ENCODE data around the gene NOS1AP. TPM values are rescaled to one million over a fixed set of nuclear protein-coding genes. Genes with fewer than 3 reads are reported as not detected.

NOS1AP gene
- total RNA-seq, 1 experiment from 2014 or later, result 0.17 TPM

DNA sequence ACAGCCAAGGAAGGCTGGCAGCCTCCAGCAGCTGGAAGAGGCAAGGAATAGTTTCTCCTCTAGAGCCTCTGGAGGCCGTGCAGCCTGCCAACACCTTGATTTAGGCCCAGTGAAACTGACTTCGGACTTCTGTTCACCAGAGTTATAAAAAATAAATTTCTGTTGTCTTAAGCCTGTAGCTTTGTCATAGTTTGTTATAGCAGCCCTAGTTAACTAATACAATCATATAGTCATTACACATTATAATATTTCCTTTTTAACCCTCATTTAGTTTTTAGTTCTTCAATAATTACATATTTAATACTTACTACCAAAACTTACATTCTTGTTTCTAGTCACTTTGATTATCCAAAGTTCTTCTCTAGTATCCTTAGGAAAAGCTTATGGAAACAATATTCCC is 20.3 kb downstream of the NOS1AP start:
- no peak for DNase-seq (ENCODE audit: low spot score)

DNA sequence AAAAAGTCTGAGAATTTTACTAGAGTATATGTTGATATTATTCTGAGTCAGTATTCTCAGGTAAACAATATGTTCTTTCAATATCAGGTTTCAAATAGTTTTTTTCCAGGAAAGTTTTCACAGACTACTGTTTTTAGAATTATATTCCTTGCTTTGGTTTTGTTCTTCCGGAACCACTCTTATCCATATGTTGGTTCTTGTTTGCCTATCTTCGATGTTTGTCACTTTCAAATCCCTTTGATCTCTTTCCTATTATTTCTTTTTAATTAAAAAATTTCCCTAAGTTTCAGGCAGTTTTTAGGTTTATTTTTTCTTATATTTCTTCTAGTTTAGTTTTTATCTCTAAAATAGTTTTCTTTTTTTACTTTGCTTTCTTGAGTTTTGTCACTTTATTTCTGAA is 20.9 kb downstream of the NOS1AP start:
- no peak for DNase-seq (ENCODE audit: low spot score)

DNA sequence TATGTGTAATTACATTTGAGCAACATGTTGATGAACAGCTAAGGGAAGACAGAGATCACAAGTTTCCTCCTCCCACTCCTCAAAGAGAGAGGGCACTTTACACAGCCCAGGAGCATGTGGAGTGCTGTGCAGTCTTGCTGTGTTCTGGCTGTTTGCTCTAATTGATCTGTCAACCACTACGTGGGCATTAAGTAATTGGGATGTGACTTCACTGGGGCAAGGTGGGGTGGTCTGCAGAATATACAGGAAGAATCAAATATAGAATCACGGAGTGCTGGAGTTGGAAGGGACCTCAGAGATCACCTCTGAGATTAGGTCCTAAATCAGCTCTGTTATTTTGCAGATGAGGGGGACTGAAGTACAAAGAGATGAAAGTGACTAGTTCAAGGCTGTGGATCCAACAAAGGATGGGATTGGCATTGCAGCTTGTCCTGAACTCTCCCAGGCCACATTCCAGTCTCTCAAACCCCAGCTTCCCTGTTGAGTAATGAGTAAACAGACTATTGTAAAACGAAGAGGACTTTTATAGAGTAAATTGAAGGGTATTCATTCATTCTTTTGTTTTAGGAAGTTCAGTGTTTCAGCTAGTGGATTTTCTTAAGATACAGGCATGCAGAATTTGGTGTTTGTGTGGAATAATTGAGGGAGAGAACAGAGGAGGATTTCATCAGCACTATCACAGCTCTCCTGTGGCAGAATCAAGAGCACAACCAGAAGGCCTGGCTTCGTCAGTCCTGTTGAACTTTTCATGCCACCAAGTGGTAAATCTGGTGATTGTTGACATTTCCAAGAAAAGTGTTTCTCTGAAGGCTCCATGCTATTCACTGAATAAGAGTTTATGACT is 22.4 kb downstream of the NOS1AP start:
- DNase-seq (ENCODE audit: low spot score), result peak; percentile 42

DNA sequence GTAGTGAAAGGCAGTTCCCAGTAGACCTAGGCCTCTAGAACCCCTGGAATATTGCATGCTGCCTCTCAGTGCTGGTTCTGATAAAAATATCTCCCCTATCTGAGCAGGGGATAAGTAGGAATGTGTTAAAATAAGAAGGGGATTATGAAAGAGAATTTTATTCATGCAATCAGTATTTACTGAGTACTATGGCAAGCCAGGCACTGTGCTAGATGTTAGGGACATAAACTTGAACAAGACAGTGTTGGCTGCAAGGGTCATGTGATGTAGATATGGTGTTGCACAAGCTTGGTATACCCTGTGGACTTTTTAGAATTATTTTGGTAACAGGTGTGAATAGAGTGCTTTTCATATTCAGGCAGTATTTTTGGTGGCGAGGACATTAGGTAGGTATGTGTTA is 23.6 kb downstream of the NOS1AP start:
- no peak for DNase-seq (ENCODE audit: low spot score)

DNA sequence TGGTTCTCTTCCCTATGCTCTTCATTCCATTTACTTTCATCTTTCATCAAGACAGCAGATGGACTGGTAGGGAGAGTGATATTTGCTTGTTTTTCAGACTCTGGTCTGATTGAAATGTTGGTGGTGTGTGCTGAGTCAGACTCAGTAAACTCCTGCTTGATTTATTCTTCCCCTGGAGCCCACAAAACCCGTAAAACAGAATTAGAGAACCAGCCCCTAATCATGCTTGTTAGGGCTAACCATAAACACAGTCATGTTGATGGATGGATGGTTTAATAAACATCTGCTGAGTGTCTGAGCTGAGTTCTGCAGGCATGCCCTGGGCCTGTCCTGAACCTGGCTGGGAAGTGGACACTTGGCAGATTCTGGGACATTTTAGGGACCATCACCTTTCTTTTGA is 24.8 kb downstream of the NOS1AP start:
- DNase-seq (ENCODE audit: low spot score), result peak; percentile 75

DNA sequence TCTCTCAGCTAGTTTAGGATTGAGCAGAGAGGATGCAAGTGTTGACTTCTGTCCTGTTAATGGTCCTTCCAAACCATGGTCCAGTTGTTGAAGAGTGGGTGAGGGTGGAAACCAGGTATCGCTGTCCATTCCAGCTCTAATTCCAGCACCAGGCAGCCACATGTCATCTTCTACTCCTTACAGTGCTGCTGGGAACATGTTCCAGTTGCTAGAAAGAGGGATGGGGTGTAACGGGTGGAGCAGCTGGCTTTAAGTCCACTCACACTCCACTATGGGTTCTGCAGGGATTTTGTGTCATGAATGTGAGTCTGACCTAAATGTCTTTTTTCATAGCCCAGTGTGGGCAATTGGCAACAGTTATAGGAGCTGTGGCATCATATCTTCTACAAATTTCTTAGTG is 25.2 kb downstream of the NOS1AP start:
- DNase-seq (ENCODE audit: low spot score), result no peak

DNA sequence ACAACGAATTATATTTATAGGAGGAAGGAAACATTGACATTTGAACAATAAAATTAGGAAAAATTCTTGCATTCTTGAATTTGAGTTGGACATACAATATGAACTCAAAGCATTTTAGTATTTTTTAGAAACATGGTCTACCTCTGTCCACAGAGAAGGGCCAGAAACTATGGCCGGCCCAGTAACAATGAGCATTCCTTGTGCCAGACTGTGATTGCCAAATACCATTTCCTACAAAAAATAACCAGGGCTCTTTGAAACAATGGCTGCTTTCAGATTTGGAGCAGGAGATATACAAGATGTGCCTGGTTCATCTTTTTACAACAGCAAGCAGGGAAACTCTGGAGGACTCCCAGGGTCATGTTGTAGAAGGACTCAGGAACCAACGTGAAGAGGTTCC is 38.4 kb downstream of the NOS1AP start:
- no peak for DNase-seq (ENCODE audit: low spot score)

DNA sequence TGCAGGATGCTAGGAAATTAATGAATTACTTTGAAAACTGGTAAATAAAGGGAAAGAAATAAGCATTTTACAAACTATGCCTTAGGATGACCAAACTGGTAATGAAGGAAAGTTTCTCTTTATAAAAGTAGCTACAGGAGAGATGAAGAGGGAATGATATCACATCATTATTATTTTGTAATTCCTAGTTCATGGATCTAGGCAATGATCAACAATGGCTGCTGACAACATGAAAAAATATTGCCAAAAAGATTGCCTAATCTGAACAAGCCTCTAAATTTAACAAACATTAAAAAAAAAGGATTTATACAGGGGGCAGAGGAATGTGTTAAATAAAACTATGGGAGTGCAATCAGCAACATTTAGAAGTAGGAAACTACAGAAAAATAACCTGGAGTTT is 38.9 kb downstream of the NOS1AP start:
- DNase-seq (ENCODE audit: low spot score), result no peak

DNA sequence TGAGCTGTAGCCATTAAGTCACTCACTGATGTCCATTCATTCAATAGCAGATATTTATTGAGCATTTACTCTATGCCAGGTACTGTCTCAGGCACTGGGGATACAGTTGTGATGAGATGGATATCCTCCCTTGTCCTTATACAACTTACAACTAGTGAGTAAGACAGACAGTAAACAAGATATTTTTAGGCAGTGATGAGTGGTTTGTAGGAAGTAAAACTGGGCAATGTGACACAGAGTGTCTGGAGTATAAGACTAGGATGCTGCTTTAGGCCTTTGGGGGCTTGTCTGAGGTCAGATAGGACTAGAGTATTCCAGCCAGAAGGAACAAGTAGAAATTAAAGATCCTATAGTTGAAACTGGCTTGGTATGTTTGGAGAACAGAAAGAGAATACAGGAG is 41.4 kb downstream of the NOS1AP start:
- no peak for DNase-seq (ENCODE audit: low spot score)

DNA sequence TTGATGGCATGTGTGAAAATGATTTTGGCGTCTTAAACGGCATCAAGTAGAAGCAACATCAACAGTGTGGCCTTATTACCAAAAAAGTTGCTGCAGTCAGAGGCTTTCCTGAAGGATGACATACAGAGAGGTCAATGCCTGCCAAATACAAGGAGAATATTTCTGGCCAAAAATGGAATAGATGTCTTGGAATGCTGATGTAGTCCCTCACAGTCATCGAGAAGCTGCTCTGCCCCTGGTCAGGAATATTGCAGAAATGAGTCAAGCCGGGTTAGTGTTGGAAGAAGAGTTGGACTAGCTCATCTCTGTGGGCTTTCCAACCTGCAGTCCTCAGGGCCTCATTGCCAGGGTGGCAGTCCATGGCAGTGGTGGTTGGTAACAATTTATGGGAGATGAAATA is 42.1 kb downstream of the NOS1AP start:
- no peak for DNase-seq (ENCODE audit: low spot score)

DNA sequence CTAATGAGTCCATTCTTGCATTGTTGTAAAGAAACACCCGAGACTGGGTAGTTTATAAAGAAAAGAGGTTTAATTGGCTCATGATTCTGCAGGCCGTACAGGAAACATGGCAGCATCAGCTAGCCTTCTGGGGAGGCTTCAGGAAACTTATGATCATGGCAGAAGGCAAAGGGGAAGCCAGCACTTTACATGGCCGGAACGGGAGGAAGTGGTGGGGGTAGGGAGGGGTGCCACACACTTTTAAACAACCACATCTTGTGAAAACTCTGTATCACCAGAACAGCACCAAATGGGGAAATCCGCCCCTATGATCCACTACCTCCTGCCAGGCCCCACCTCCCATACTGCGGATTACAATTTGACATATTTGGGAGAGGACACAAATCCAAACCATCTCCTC is 43.9 kb downstream of the NOS1AP start:
- no peak for DNase-seq (ENCODE audit: low spot score)

DNA sequence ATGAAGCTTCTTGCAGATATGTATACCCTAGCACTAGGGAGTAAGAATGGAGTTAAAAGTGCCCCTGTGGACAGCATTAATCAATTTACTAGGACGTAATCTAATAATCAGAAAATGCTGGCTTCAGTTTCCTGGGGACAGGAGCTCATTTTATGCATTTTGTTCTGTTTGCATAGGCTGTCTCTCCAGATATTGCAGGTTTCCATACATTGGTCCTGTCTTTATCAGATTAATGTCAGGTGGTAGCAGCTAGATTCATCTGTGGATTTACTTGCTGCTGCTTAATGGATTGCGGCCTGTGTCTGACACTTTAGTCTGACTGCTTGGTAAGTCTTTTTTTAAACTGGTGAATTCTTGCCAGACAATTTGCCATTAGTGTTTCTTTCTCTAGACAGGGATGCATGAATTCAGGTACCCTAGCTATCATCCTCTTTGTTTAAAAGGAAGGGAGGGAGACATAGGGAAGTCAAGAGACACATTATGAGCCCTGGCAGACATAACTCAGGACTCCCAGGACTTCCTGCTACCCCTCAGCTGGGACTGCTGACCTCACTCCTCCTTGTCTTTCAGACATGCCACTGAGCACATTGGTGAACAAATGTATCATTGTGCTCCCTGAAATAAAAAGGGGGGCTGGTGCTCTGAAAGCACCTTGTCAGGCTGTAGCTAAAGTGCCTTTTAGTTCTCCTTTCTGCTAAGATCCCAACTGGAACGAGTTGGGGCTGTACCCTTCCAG is 47.7 kb downstream of the NOS1AP start:
- no peak for DNase-seq (ENCODE audit: low spot score)

DNA sequence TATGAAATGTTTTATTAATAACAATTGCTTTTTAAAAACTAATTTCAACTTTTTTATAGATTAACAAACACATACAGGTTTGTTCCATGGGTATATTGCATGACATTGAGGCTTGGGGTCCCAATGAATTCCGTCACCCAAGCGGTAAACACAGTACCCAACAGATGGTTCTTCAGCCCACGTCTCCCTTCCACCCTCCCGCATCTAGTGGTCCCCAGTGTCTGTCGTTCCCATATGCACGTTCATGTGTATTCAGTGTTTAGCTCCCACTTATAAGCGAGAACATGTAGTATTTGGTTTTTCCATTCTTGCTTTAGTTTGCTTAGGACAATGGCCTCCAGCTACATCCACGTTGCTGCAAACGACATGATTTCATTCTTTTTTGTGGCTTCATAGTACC is 48.6 kb downstream of the NOS1AP start:
- no peak for DNase-seq (ENCODE audit: low spot score)

DNA sequence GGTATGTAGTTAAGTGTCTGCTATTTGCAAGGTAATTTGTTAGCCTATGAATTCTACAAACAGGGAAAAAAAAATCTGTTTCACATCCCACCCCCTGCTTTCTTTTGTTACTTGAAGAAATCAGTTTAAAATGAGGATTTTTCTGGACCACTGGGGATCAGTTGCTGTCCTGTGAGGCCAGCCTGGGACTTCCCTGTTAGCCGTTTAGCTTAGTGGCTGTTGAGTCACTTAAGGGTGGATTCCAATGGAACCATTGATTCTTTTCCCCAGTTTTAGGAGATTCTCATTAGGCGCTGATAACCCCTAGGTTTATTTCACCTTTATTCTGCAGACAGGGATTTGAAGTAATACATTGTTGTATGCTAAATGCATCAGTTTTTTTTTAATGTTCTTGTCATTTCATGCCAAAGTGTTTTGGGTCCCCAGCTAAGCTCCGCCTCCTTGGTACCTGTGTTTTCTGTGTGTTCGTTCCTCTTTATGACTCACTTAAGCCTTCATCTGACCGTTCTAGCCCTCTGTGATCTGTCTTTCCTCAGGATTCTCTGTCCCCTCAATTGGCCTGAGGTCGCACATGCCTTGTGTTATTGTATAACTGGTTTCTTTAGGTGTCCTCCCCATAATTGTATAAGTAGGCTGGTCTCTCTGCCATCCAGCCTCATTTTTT is 59.3 kb downstream of the NOS1AP start:
- no peak for DNase-seq (ENCODE audit: low spot score)

DNA sequence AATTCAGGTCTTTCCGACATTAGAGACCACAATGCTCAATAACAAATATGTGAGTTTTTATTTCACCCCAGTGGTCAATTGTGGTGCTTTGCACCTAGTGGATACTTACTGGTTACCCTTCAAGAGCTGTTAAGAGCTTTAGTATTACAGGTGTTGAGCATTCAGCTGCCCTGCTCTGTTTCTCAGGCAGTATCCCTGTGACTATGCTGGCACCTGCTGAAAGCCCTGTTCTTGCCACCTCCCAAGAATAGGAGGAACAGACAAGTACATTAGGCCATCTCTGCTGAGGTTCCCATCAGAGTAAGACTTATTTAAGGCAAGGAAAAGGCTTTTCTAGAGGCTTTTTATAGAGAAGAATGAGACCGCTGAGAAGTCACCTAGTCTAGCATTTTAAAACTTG is 60.8 kb downstream of the NOS1AP start:
- DNase-seq (ENCODE audit: low spot score), result no peak

DNA sequence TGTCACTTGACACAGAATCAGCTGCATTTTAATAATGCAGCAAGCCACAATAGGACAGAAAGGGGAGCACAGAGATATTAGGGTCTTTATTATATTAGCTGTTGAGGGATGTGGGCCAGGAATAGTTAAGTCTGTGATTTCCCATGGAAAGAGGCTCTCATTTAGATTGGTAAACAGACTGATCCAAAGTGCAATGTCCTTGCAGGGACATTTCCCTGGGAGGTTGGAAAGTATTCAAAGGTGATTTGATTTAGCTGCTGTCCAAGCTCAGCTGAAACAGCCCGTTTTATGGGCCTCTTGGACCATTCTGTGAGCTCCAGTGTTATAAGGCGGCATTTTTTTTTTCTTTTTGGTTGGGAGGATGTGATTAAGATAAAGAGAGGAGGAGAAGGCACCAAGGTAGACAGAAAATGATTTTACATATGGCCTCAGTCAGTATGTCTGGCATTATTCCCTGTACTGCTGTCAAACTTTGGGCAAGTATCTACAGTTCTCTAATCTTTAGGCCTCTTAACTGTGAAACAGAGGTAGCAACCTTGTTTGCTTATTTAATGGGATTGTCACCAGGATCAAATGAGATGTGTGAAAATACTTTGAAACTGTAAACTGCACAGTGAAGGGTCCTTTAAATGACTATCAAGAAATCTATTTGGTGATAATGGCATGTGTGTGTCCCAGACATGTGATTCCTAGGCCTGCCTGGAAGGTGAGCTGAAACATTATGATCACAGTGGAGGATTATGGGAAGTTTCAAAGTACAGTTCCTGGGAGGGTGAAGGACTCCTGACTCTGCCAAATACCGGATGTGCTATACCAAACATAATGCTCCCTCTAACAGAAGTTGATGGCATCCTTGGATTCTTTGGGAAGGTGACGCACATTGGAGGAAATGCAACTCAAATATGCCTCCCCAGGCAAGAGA is 62.2 kb downstream of the NOS1AP start:
- no peak for DNase-seq (ENCODE audit: low spot score)

DNA sequence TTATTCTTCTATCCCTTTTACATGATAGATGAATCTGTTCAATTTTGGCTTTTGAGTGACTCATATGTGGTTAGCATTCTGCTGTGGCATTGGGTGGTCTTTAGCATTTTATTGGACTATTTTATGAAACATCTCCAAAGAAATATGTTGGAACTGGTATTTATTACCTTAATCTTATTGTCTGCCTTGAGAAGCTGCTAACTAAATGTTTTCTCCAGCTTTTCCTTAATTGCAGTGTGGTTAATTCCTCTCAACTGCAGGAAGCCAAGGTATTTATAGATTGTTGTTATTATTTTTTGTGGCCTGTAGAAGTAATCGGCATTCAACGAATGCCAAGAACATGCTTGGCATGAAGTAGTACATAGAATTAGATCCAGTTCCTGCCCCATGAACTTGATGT is 64.1 kb downstream of the NOS1AP start:
- peak; percentile 26 for DNase-seq (ENCODE audit: low spot score)

DNA sequence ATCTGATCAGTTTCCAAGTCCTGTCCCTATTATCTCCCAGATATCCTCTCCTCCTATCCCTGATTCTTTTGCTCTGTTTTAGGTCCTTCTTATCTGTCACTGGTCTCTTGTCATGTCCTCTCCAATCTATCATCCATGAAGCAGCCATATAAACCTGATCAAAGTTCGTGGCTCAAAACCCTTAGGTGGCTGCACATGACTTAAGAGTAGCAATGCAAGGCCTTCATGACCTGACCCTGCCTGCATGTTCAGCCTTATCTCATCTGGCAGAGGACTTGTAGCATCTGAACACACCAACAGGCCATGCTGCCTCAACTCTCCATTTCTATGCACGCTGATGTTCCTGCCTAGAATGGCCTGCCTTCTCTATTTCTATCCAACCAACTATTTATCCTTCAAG is 65.2 kb downstream of the NOS1AP start:
- no peak for DNase-seq (ENCODE audit: low spot score)

DNA sequence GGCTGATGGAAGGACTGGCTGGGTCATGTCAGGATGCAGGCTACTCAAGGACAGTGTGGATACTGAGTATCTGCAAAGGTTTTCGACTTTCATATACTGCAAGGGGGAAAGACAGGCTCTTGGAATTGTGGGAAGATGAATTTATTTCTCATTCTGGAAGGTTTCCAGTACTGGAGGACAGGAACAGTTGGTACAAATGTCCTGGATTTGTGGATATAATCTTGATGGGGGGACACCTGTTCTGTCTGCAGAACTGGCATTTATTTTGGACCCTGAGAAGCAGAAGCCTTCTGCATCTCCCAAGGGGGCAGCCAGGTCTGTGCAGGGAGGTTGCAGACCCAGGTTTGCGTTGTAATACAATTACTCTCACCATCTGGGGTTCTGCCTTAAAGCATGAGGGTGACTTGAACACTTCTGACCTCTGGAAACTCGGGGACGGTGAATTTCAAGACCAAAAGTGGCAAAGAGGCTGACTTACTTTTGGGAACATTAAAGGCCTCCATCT is 65.8 kb downstream of the NOS1AP start:
- DNase-seq (ENCODE audit: low spot score), result no peak

DNA sequence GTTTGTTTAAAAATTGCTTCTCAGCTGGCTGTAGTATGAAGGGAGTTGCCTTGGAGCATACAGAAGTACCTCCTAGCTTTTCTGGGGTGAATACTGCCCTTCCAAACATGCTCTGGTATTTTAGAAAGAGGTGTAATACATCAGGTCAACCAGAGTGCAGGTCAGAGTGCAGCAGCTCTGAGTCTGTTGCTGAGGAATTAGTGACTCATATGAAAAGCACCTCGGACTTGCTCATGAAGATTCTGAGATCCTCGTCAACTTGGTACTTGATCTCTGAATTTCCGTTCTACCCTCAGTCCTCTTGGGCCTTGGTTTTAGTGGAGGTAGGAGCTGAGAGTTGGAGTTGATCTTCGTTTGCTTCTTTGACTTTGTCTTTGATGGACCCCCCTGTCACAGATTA is 67.3 kb downstream of the NOS1AP start:
- DNase-seq (ENCODE audit: low spot score), result peak; percentile 57

DNA sequence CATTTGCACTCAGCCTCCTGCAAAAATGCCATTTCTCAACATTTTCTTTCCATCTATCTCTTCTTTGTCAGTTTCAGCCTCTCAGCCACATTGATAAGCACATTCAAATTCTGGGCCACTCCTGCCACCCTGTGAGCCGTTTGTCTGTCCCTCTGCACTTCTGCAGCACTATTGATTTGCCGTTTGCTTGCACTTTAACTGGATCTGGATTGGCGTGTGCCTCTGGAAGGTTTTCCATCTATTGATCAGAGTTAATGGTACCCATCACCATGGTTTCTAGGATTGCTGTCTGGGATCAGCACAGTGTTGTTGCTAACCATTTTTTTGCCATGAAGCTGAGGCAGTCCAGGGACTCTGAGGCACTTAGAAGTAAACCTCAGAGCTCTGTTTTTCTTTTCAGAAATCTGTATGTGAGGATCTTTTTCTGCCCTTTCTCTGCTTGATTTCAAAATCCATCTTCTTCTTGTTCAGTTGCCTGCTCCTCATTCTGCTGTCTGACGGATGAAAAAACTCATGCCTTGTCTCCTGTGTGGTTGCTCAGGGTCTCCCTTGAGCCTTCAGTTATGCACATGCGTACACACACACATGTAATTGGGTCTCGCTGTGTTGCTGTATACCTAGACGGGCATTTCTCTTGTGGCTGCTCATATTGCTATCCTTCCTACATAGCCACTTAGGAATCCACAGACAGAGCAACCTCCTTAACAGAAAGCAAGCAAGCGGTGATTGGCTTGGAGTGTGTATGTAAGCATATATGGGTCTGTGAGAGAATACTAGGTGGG is 67.9 kb downstream of the NOS1AP start:
- DNase-seq (ENCODE audit: low spot score), result no peak

All from H4 (cell line).